HG02938 (cell line): Measurements from ENCODE around the gene DOCK7.

Source experiments
- ATAC-seq: cut with Tn5 transposase; IDR thresholded peaks from one replicate; pipeline ENCODE4 v1.9.1; 2021; ENCODE audit warnings: mild to moderate bottlenecking, moderate library complexity; ENCODE audit not compliant: unreplicated experiment

Gene DOCK7

DNA sequence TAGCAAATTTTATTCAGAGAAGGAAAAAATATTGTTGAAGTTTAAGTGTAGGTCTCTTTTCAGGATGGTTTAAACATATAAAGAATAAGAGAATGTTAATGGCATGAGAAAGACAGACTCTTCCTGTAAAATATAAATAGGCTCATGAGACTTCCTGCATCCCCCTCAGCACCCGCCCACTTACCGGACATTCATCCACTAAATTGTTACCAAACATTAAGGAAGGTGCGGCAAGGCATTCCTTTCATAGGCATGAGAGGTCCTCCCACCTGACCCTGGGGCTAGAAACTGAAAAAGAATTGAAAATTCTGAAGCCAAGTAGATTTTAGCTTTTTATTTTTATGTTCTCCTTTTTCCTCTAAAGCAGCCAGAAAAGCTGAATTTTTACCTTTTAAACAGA, 261.9 kb downstream of the DOCK7 start:
- ATAC-seq = no peak

DNA sequence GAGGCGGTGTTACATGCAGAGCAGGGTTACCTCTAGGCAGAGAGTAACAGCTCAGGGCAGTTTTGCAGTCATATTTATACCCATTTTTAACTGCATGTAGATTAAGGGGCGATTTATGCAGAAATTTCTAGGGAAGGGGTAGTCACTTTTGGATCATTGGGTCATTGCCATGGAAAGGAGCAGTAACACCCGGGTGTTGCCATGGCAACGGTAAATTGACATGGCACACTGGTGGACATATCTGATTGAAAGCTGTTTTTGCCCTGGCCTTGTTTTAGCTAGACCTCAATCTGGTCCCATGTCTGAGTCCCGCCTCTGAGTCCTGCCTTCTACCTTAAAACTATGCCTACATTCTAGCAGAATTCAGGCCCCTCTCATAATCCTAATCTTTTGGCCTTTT, 263.1 kb downstream of the DOCK7 start:
- ATAC-seq = no peak

DNA sequence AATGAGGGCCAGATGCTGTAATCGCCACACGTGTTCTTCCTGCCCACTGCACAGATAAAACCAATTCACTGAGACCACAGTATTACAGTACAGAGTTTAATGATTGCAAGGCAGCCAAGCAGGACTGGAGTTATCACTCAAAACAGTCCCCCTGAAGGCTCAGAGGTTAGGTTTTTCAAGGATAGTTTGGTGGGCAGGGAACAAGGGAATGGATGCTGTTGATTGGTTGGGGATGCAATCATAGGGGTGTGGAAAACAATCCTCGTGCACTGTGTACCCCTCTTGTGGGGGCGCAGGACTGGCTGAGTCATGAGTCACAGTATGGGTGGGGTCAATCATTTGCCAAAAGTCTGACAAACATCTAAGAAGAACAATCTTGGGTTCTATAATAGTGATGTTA, 263.8 kb downstream of the DOCK7 start:
- no peak for ATAC-seq

DNA sequence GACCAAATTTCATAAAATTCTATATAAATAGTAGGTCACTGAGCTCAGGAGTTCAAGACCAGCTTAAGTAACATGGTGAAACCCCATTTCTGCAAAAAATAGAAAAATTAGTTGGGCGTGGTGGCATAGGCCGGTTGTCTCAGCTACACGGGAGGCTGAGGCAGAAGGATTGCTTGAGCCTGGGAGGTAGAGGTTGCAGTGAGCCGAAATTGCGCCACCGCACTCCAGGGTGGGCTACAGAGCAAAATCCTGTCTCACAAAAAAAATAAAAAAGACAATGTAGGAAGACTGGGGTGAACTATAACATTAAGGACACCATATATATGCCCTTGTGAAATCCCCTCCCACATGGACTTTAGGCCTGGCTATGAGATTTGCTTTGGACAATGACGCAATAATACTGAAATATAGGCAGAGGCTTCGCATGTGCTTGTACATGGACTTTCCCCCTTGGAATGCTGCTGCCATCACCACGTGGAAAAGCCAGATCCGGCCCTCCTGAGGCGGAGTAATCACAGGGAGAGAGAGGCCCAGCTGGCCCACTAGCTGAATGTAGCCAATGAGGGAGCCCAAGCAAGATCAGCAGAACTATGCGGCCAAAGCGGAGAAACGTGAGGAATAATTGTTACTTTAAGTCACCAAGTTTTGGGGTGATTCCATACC, 264.5 kb downstream of the DOCK7 start:
- ATAC-seq = no peak

DNA sequence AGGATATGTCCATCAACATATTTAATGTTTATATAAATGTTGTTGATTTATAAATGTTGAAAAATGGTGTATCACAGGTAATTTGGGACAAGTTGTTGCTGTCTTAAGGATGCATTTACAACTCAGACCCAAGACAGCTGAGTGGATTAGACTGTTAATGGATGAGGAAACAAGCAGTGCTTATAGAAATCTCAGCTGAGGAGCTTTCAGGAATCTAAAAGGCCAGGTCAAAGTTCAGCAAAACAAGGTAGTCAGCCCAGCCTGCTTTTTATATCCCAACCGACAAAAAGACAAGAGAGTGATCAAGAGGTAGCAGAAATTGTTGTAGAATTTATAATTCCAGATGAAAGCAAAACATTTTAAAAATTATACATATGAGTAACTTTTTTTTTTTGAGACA, 268.0 kb downstream of the DOCK7 start:
- ATAC-seq = no peak

DNA sequence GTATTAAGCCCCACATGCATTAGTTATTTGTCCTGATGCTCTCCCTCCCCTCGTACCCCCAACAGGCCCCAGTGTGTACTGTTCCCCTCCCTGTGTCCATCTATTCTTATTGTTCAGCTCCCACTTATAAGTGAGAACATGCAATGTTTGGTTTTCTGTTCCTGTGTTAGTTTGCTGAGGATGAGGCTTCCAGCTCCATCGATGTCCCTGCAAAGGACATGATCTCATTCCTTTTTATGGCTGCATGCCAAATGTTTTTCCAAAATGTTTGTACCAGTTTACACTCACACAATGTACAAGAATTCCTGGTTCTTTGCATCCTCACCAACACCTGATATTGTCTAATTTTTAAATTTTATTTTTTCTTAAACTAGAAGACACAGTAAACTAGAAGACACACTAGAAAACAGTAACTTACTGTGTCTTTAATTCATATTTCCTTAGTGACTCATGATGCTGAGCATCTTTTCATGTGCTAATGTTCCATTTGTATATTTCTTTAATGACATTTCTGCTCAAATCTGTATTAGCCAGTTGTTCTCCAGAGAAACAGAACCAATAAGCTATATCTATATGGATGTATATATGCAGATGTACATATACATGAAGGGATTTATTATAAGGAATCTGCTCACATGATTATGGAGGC, 270.7 kb downstream of the DOCK7 start:
- ATAC-seq = no peak

DNA sequence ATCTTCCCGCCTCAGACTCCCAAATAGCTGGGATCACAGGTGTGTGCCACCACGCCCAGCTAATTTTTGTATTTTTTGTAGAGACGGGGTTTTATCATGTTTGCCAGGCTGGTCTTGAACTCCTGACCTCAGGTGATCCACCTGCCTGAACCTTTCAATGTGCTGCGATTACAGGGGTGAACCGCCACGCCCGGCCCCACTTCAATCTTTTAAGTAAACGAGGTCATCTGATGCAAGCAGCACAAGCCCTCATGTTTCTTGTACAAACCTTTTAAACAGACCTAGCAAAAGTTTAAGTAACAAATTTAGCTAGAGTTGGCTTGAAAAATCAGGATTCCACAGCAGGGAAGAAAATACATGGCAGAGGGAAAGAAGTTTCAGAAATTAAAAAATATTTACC, 272.5 kb downstream of the DOCK7 start:
- ATAC-seq = no peak

DNA sequence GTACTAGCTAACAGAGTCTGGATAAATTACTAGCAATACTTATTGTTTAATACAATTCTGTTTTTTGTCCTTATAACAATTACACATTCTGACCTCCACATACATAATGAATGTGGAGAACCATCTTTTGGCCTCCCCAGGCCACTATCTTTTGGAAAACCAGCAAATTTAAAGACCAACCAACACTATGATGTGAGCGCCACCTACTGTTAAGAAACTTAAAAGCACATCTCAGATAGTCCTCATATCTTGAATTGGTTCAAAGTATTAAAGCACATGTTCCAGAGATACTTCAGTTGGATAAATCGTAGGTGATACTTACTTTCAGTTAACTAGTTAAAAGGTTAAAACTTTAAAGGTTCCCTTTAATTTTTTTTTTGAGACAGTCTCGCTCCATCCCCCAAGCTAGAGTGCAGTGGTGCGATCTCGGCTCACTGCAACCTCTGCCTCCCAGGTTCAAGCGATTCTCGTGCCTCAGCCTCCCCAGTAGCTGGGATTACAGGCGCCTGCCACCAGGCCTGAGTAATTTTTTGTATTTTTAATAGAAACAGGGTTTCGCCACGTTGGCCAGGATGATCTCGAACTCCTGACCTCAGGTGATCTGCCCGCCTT, 280.7 kb downstream of the DOCK7 start:
- ATAC-seq = no peak

DNA sequence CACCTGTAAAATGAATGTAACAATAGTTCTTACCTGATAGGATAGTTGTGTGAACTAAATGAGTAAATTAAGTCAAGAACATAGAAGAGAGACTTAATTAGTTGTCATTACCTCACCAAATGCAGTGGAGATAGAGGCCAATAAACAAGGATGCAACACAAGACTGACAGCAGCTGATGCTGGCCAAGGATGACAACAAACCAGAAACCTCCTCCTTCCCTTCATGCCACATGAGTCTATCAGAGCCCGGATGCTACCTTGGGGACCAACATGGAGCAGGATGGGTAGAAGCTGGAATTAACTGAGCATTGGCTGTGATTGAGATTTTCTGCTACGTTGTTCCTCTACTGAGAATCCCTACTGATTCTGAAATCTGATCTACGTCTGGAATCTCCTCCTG, 281.6 kb downstream of the DOCK7 start:
- ATAC-seq = no peak

DNA sequence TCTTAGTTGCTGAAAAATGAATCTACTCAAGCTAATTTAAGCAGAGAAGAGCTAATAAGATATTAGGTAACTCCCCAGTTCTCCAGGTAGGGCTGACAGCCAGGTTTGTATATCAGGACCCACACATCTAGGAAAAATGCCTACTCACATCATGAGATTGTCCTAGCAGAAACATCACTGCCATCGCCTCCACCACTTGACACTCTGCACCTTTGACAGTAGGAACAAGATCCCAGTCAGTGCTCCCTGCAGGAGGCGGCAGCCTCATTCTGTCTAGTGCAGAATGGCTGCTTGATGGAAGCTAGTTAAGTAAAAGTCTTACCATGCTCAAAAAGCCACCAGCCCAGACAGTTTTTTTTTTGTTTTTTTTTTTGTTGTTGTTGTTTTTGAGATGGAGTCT, 282.9 kb downstream of the DOCK7 start:
- no peak for ATAC-seq
